GM12891 (cell line): ENCODE measurements around the gene TSPAN4.

Experiments used
- SPI1 ChIP-seq: IDR thresholded peaks from 2 replicates; pipeline ENCODE4 v1.6.1; 2011; ENCODE audit warnings: low read depth, low read length, control low read depth
- TAF1 ChIP-seq: IDR thresholded peaks from 2 replicates; pipeline ENCODE4 v1.6.1; 2011; ENCODE audit warnings: low read depth, low read length, control low read depth

GRCh38 chr11:875203-875602 lies 32.6 kb downstream of the TSPAN4 start:
- no peak for TF ChIP-seq SPI1
- TF ChIP-seq TAF1: no peak
